NCI-H2171 (cell line): Measurements from ENCODE around the gene EHBP1.

Experiments used
- DNase-seq: peaks from one replicate; lab custom pipeline; 2025; lab: John Stamatoyannopoulos, UW

Gene EHBP1

DNA sequence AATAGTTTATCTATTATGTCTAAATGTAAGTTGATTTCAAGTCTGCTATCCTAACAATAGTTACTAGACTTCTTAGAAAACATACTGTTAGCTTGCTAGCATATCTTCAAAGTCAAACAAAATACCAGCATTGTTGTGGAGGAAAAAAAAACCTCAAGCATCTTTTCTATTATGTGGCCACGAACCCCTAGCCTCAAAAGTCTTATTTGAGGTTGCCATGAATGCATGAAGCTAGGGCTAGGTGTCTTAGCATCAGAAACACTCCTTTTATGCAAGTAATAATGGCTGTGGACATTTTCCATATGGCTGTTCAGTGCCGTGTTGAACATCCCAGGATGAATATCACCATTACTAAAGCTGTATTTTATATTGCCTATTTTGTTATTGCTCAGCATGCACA lies 258.5 kb downstream of the EHBP1 start:
- no peak for DNase-seq

DNA sequence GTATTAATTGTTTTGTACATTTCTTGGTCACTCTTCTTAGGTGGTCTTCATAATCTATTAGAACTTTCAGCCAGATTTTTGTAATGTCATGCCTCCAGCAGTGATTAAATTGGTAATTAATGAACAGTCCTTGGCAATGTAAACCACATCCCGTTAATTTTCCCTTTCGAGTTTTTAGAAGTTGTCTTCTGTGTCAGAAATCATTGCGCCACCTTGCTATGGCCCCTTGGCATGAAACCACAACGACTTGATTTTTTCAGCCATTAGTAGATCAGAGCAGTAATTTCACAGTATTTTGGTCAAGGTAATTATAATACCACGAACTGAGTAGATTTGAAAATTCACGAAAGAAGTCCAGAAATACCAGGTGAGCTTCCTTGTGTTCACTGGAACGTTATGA lies 259.2 kb downstream of the EHBP1 start:
- no peak for DNase-seq

GRCh38 chr2:62966991-62967390 lies 261.5 kb downstream of the EHBP1 start:
- no peak for DNase-seq

DNA sequence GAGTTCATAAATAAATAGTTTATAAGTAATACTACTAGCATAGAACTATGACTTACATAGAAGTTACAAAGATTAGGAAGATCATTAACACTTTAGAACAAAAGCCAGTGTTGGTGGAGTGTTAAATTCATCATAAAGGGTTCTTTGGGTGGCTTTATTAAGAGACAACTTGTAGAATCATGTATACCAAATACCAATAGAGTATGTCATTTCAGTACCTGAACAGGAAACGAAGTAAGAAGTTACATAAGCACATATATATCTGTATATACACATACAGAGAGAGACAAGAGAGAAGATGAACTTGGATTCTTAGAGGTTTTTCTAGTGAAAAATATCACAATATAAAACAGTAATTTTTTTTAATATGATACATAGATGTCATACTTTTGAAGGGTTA lies 262.7 kb downstream of the EHBP1 start:
- DNase-seq: no peak

- DNase-seq: no peak
These were observed 263.2 kb downstream of the EHBP1 start for GRCh38 chr2:62968668-62969067.

DNA sequence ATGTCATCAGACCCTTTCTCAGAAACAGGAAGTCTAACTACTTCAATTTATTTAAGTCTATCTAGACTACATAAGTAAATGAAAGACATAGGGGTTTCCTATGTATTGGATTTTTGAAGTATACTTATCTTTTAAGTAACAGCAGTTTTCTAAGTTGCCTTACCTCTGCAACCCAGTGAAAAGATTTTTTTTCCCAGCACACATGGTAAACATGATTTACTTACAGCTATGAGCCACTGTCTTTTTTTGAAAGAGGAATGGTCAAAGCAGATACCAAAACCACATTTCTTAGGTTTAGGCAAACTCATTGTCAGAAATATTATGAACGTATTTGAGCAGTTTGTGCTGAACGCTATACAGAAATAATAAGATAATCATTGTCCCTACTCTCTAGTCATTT lies 266.4 kb downstream of the EHBP1 start:
- DNase-seq: no peak

DNA sequence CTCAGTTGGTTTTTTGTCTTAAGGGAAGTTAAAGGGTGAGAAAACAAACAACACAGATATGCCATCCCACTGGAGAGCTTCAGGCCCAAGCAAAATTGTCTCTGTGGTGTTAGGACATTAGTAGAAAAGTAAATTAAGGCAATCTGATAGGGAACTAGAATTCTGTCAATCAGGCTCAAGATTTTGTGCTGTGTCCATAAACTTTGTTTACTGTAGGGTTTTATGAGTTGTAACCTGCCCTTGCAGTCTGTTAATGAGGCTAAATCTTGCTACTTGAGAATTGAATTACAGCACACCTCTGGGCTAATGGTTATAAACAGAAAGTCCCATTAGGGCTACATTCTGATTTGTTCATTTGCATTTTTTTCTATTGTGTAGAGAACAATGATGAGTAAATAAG lies 267.1 kb downstream of the EHBP1 start:
- DNase-seq: peak; percentile 1

DNA sequence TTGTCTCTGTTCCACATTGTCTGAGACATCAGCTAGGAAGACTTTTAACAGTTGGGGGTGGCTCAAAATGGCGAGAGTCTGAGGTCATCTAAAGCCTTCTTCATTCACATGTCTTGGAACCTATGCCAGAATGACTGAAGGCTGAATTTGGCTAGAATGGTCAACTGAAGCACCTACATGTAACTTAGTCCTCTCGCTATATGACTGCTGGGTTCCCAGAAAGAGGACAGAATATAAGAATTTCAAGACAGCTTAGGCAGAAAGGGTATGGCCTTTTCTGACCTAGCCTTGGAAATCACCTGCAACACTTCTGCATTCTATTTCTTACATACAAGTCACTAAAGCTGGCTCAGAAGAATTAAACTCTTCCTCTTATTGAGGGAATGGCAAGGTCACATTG lies 269.5 kb downstream of the EHBP1 start:
- no peak for DNase-seq

DNA sequence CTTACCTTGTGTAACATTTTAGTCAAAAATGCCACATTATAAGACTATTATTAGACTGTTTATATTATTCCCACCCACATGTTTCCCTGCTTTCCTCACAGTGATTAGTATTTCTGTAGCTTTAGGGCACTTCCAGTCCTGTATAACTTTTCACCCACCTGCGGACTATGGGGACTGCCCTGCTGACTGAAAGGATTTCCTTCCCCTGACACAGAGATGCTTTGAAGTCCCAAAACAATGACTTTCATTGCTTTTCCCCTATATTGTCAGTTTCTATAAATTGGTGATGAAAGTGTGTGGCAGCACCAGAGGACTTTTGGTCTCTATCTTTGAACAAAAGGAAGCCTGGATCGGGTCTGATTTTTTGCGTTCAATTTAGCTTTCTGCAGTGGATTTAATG lies 286.1 kb downstream of the EHBP1 start:
- no peak for DNase-seq

DNA sequence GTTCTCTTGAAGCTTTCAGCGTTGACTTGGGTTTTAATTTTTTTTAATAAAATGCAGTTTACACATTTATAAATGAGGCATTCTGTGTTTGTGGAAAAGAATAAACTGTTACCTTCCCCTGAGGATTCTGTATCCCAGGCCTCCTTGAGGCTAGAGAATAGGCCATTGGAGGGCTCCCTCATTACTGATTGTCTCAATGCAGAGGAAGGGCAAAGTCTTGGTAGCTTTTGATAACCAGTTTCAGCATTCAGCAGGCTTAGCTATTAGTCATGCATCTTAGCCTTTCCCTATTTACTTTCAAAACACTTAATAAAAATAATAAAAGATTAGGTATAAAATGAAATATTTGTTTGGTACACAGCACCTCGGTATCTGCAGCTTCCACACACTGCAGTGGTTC lies 287.0 kb downstream of the EHBP1 start:
- no peak for DNase-seq

DNA sequence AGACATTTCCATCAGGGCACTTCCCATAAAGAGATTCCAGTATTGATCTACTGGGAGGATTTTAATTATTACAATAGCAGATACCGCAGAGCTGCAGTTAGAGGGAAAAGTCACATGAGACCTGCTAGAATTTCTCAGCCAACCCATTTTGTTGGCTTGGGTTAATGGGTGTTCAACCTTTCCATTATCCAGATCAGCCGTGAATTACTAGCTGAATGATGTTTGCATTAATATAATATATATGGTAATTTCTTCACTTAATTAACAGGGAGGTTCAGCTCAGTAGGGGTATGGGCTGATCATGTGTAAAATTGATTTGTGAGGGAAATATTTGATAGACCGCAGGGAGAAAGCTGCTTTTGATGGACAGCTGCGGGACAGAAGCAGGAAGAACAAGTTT lies 288.7 kb downstream of the EHBP1 start:
- no peak for DNase-seq

- DNase-seq: no peak
These were observed 291.1 kb downstream of the EHBP1 start for GRCh38 chr2:62996534-62997186.

DNA sequence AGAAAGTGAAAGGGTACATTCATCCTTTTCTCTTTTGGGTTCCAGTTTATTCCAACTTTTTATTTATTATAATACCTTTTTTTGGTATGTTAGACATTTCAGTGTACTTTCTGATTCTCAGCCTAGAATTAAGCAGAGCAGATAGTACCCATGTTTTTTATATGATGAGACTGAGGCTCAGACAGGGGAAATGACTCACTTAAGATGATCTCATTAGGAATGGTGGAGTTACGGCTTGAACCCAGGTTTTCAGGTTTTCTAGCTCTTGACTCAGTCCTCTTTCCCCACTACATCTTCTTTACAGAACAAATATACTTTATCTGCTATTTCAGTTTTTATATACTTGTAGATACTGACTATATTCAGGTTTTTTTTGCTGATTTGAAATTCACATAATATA lies 293.4 kb downstream of the EHBP1 start:
- no peak for DNase-seq

GRCh38 chr2:62999905-63000304 lies 294.4 kb downstream of the EHBP1 start:
- no peak for DNase-seq

DNA sequence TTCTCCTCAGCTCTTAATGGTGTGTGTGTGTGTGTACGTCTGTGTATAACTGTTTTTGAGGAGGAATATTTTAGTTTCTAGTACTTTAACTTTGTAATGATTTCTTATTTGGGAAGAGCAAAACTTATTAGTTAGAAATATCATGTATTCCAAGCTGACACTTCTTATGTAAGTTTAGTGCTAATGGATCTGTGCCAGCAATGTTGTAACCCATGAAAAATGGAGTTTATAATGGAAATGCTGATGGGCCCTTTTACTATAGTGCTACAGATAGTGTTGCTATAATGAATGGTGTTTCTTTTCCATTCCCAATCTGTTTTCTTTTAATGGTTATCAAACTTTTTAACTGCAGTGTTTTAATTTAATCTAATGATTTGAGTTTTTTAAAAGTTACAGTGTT lies 295.3 kb downstream of the EHBP1 start:
- DNase-seq: no peak

DNA sequence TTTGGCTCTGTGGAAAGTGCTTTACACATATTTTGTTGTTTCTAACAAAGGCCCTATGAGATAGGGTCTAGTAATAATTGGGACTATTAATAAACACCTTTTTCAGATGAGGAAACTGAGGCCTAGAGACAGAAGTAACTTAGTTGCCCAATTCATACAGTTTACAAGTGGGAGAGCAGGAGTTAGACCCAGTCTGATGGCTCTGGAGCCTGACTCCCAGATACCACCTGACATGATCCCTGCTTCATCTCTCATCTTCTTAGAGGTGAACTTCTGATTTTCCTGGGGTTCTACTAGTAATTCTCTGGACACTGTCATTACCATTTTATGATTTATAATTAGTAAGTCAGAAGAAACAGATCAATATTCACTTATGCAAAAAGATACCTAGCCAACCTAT lies 296.1 kb downstream of the EHBP1 start:
- DNase-seq: no peak

DNA sequence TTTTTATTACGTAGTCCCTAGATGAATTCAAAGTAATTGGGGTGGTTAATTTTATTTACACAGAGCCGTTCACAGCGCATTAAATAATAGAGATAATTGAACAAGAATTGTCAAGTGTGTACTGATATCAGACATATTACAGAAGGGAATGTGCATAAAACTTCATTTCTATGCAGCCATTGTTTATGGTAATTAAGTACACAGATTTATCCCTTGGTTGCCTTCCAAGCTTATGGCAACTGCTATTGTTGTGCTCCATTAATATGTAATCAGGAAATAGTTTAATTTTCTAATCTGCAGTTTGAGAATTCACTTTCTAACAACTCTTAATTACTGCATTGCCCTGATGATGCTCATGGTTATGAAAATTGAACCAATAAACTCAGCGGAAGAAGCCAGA lies 297.8 kb downstream of the EHBP1 start:
- no peak for DNase-seq

DNA sequence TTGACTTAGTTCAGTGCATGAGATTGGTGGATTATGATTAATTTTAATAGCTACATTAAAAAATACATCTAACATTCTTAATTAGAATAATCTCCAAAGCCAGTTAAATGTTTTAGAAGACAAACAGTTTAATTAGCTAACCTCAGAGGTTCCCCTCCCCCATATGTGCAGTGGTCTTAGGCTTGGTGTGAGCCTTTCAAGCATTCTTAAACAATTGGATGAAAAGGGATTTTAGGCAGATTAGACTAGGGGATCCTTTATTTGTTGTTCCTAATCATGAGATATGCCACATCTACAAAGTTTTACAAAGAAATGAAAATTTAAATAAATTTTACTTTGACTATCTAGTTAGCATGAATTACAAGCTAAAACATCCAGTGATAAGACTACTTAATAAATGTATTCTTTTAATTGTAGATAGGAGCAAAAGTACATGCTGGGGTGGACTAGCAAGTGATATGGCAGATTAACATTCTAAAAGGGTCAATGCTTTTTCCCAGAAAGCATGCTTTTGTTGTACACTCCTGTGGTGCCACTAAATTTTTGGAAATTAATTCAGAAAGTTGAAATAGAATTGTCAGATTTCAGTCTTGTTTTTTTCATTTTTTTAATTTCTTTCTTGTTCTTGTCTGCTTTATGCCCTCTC lies 302.4 kb downstream of the EHBP1 start:
- no peak for DNase-seq

DNA sequence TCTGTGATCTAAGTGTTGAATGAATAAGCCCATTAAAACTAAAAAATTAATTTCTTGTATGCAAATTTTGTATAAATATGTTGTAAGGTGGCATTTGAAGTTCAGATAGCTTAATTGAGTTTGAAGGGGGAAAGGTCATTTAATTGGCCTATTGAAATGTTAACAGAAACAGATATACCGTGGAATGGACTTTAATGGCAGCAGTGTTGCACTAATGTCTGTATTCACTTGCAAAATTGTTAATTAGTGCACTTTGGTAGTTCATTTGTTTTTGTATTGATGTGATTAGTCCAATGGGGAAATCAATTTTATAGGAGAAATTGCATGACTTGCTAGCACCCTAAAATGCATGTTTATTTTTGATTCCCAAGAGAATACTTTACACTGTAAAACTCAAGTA lies 303.3 kb downstream of the EHBP1 start:
- DNase-seq: no peak

DNA sequence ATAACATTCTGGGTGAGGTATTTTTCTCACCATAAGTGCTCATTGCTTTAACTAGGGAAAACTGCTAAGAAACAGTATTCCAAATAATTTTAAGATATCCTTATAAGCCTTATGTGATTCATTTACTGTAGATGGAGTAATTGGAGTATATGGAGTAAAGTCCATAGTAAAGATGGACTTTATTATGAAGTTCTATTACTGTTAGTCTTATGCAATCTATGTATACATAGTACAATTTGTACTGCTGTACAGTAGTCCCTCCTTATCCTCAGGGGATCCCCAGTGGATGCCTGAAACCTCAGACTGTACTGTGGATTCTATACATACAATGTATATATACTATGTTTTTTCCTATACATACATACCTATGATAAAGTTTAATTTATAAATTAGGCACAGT lies 304.0 kb downstream of the EHBP1 start:
- DNase-seq: no peak

GRCh38 chr2:63012541-63012940 lies 307.0 kb downstream of the EHBP1 start:
- no peak for DNase-seq

DNA sequence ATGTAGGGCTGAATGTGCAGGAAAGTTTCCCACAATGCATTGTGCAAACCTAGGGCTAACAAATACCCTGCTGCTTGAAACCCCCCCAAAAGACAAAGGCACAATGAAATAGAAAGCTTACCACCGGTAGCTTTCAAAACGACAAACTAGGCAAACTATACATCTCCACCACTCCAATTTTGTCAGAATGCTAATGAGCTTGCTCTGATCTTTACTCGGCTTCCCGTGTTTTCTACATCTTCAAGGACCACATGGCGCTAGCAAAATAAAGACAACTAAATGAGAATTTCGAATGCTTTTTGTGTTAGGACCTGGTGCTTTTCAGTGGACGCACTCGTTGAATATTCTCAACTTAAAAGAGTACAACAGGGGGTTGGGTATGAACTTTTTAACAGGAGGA lies 307.9 kb downstream of the EHBP1 start:
- DNase-seq: no peak

GRCh38 chr2:63015389-63015788 lies 309.9 kb downstream of the EHBP1 start:
- no peak for DNase-seq

GRCh38 chr2:63018439-63018838 lies 312.9 kb downstream of the EHBP1 start:
- no peak for DNase-seq
